Spinal cord (tissue), 10 donors: ENCODE results near the gene ILKAP. TPM values are rescaled to one million over a fixed set of nuclear protein-coding genes. Genes with fewer than 3 reads are reported as not detected.

Experiments
- DNase-seq, 6 donors: peaks; one replicate each; pipeline versions ENCODE4 v3.0.0 to v3.0.0-alpha.2; 2013 to 2015; ENCODE audit warnings: low spot score in 6 of 6, low read depth in 4 of 6
- H3K27ac ChIP-seq: one replicate; pipeline ENCODE4 v1.5.1; 2013; ENCODE audit warnings: low read depth, low read length, control low read depth
- H3K27me3 ChIP-seq: one replicate; pipeline ENCODE4 v1.6.1; 2013; ENCODE audit warnings: low read length; ENCODE audit not compliant: control insufficient read depth, insufficient read depth
- H3K36me3 ChIP-seq: one replicate; pipeline ENCODE4 v1.6.1; 2013; ENCODE audit warnings: low read length; ENCODE audit not compliant: control insufficient read depth, insufficient read depth
- H3K4me1 ChIP-seq: one replicate; pipeline ENCODE4 v1.6.1; 2013; ENCODE audit warnings: low read length; ENCODE audit not compliant: control insufficient read depth, insufficient read depth
- H3K4me3 ChIP-seq: one replicate; pipeline ENCODE4 v1.5.1; 2013; ENCODE audit warnings: low read depth, low read length, control low read depth
- H3K9me3 ChIP-seq: one replicate; pipeline ENCODE4 v1.6.1; 2013; ENCODE audit warnings: low read length; ENCODE audit not compliant: control insufficient read depth, insufficient read depth
- WGBS: methylation state at CpG from one replicate; pipeline ENCODE4 v1.1.5; 2013; ENCODE audit warnings: missing lambda C conversion rate; ENCODE audit not compliant: insufficient coverage; 5-methylcytosine and 5-hydroxymethylcytosine counted together
- polyA plus RNA-seq, 2 donors: library from polyadenylated mRNA; unstranded; fragments of 120-200 nt; gene quantifications; one replicate each; pipeline ENCODE4 v1.2.1, GENCODE V29; 2013; ENCODE audit not compliant: insufficient read length in 2 of 2
- total RNA-seq, 2 donors: library from RNA; depleted of rRNA in 1 of 2; stranded (reverse); fragments of 120-200 nt in 1 of 2; fragments of >200 nt in 1 of 2; gene quantifications; one replicate each; pipeline versions ENCODE4 v1.2.3 to v1.2.4, GENCODE V29; 2013 to 2014
- donor health status: healthy.

The ILKAP gene
- total and polyA plus RNA-seq, 4 donors: 29.4 to 65.8 (median 43.5) TPM

- Histone ChIP-seq H3K27ac (no peak overlapping the region), H3K4me3 (no peak overlapping the region), H3K27me3 (no peaks in the 10 kb centered on the region), H3K9me3 (no peaks in the 10 kb centered on the region), H3K36me3 (peaks cover 1% of the 10 kb centered on the region), H3K4me1 (peaks cover 6% of the 10 kb centered on the region)
- WGBS: 81% methylated on average over 12 of the region's 12 CpGs
- DNase-seq: no peak
Measured at GRCh38 chr2:238145851-238146250, 57.6 kb downstream of the ILKAP start.

- H3K4me3 ChIP-seq: no peak overlapping the region
- peaks cover 3% of the 10 kb centered on the region for H3K36me3 ChIP-seq
- H3K27me3 ChIP-seq: no peaks in the 10 kb centered on the region
- no peak overlapping the region for H3K27ac ChIP-seq
- H3K4me1 ChIP-seq: peaks cover 6% of the 10 kb centered on the region
- WGBS: 88% methylated on average over 11 of the region's 12 CpGs
- no peak for DNase-seq
- no peaks in the 10 kb centered on the region for H3K9me3 ChIP-seq
Measured at GRCh38 chr2:238145046-238145445, 58.4 kb downstream of the ILKAP start.

GRCh38 chr2:238144262-238144661, 59.2 kb downstream of the ILKAP start:
- no peak overlapping the region for H3K4me3 ChIP-seq
- no peaks in the 10 kb centered on the region for H3K27me3 ChIP-seq
- peaks cover 3% of the 10 kb centered on the region for H3K36me3 ChIP-seq
- DNase-seq: no peak
- WGBS: 90% methylated on average over 3 of the region's 5 CpGs
- H3K27ac ChIP-seq: no peak overlapping the region
- H3K4me1 ChIP-seq: peaks cover 6% of the 10 kb centered on the region
- no peaks in the 10 kb centered on the region for H3K9me3 ChIP-seq

- WGBS: 75% methylated on average over 16 of the region's 20 CpGs
- H3K9me3 ChIP-seq: no peaks in the 10 kb centered on the region
- DNase-seq: no peak
Measured at GRCh38 chr2:238143239-238143951, 60.1 kb downstream of the ILKAP start.

DNA sequence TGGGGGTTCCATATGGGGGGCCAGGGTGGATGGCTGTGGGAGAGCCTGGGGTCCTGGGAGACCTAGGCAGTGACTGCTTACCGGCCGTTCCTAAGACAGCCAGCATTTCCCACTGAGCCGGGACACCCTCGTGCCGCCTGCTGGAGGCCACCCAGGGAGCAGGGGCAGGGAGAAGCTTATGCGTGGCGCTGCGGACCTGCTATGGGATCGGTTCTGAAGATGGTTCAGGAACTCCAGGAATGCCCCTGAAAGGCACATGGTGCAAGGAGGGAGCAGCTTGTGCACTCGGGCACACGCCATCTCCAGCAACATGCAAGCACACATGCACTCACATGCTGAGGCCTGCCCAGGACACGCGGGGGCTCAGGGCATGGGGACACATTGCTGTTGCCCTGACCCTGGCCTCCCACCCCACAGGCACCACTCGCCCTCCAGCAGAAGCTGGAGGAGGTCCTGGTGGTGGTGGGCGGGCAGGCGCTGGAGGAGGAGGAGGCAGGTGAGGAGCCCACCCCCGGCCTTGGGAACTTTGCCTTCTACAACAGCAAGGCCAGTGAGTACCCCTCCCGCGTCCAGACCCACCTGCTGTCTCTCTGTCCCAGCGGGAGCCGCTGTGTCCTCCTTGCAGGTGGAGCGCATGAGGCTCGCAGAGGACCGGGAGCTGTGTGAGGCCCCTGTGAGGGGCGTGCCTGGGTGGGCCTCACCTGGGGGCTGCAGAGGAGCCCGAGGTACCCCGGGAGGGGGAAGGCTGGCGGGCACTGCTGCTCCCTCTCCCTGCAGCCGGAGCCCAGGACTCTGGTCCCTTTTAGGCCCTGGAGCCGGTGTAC, 60.9 kb downstream of the ILKAP start:
- Histone ChIP-seq H3K9me3 (no peaks in the 10 kb centered on the region), H3K36me3 (peaks cover 9% of the 10 kb centered on the region), H3K27ac (no peak overlapping the region), H3K27me3 (no peaks in the 10 kb centered on the region), H3K4me3 (no peak overlapping the region), H3K4me1 (peaks cover 6% of the 10 kb centered on the region)
- no peak for DNase-seq
- WGBS: 81% methylated on average over 30 of the region's 30 CpGs

More at GRCh38 chr2:238143239-238143951, 60.1 kb downstream of the ILKAP start:
- Histone ChIP-seq H3K4me3 (no peak overlapping the region), H3K36me3 (peaks cover 9% of the 10 kb centered on the region), H3K4me1 (peaks cover 6% of the 10 kb centered on the region), H3K27ac (no peak overlapping the region), H3K27me3 (no peaks in the 10 kb centered on the region)

DNA sequence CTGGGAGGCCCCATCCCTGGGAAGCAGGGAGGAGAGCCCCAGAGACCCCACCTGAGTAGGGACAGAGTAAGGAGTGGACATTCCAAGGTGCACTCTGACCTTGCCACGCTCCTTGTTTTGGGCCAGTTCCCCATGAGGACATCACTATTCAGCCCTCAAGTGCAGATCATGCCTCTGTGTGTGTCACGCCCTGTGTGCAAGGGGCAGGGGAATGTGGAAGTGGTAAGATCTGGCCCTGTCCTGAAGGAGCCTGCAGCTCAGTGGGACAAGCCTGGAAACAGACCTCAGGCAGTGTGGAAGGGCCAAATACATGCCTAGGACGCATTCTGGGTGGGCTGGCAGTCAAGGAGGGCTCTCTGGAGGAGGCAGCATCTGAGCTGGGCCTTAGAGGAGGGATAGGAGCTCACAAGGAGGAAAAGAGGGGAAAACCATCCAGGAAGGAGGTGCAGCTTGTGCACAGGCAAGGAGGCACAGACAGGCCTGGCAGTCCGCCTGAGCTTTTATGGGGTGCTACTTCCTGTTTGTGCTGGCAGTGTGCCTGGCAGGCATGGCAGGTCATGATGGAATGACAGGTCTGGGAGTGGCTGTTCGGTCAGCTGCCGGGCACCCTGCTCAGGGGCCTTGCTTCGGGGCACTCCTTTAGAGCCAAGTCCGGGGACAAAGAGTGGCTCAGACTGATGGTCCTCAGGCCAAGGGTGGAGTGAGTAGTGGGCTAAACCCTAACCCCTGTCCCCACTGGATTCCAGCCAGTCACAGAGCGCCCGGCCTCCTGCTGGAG, 61.8 kb downstream of the ILKAP start:
- DNase-seq: no peak
- H3K4me3 ChIP-seq: no peak overlapping the region
- no peaks in the 10 kb centered on the region for H3K9me3 ChIP-seq
- 71% methylated on average over 10 of the region's 10 CpGs for WGBS
- H3K4me1 ChIP-seq: peaks cover 6% of the 10 kb centered on the region
- H3K36me3 ChIP-seq: peaks cover 9% of the 10 kb centered on the region
- no peaks in the 10 kb centered on the region for H3K27me3 ChIP-seq
- H3K27ac ChIP-seq: no peak overlapping the region

DNA sequence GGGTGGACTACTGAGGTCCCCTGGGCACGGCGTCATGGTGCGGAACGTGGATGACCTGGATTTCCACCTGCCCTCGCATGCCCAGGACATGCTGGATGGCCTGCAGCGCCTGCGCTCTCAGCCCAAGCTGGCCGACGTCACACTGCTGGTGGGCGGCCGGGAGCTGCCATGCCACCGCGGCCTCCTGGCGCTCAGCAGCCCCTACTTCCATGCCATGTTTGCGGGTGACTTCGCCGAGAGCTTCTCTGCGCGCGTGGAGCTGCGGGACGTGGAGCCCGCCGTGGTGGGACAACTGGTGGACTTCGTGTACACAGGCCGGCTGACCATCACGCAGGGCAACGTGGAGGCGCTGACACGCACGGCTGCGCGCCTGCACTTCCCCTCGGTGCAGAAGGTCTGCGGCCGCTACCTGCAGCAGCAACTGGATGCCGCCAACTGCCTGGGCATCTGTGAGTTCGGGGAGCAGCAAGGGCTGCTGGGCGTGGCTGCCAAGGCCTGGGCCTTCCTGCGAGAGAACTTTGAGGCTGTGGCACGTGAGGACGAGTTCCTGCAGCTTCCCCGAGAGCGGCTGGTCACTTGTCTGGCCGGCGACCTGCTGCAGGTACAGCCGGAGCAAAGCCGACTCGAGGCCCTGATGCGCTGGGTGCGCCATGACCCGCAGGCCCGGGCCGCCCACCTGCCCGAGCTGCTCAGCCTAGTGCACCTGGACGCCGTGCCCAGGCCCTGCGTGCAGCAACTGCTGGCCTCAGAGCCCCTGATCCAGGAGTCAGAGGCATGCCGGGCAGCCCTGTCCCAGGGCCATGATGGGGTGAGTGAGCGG, 62.6 kb downstream of the ILKAP start:
- H3K27me3 ChIP-seq: no peaks in the 10 kb centered on the region
- H3K36me3 ChIP-seq: peaks cover 9% of the 10 kb centered on the region
- no peak overlapping the region for H3K4me3 ChIP-seq
- no peaks in the 10 kb centered on the region for H3K9me3 ChIP-seq
- no peak for DNase-seq
- WGBS: 91% methylated on average over 60 of the region's 60 CpGs
- H3K4me1 ChIP-seq: peaks cover 6% of the 10 kb centered on the region
- no peak overlapping the region for H3K27ac ChIP-seq

DNA sequence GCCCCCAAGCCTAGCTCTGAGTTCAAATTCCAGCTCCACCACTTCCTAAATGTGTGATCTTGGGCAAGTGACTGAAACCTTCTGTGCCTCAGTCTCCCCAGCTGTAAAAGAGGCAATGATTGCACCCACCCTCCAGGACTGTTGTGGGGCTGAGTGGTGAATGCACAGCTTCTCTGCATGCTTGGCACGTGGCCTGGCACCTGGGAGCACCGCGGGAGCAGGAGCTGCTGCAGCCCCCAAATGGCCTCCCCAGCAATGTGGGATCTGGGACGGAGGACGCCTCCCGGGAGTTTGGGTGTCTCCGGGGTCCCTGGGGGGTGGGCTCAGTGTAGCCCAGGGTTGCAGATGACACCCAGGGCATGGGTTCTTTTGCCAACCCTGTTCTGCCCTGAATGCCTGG, 63.5 kb downstream of the ILKAP start:
- peaks cover 9% of the 10 kb centered on the region for H3K36me3 ChIP-seq
- peaks cover 6% of the 10 kb centered on the region for H3K4me1 ChIP-seq
- WGBS: 86% methylated on average over 7 of the region's 7 CpGs
- no peak overlapping the region for H3K27ac ChIP-seq
- no peaks in the 10 kb centered on the region for H3K27me3 ChIP-seq
- no peaks in the 10 kb centered on the region for H3K9me3 ChIP-seq
- DNase-seq: no peak
- H3K4me3 ChIP-seq: no peak overlapping the region
